ENCODE measurements around the gene MYRF.

MYRF gene

DNA sequence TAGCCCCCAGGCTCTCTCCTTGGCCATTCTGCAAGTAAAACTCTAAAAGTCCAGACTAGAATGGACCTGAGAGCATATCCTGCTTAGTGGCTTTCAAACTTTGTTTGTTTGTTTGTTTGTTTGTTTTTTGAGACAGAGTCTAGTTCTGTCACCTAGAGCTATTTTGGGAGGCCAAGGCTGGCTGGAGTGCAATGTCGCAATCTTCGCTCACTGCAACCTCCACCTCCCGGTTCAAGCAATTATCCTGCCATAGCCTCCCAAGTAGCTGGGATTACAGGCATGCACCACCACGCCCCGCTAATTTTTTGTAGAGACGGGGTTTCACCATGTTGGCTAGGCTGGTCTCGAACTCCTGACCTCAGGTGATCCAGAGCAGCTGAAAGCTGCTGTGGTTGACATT, 43.3 kb upstream of the MYRF start:
- no peak overlapping the region for H3K27ac ChIP-seq

DNA sequence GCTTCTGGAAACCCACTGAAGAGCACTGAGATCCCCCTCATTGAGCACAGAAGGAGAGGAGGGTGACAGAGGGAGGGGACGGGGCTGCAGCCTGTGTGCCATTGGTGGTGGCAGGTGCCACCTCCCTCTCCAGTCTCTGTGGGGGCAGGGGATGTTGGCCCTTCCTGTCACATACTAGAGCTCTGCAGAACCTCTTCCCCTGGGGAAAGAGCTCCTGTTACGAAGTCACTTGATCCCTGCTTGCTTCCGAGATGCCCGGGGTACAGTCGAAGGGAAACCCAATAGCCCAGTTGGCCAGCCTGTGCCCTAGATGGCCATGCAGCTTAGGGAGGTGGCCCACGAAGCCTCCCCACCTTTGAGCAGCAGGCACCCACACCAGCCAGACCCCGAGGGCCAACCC, 42.9 kb upstream of the MYRF start:
- H3K9me3 ChIP-seq: no peaks in the 10 kb centered on the region
- DNase-seq: no peak
- H3K36me3 ChIP-seq: no peaks in the 10 kb centered on the region
- no peak overlapping the region for H3K4me3 ChIP-seq
- peaks cover 0 to 6% of the 10 kb centered on the region in 2 donors for H3K27me3 ChIP-seq
- H3K27ac ChIP-seq: no peak overlapping the region
- intact Hi-C loops (cut with DNase I; ENCODE audit: low total_unique reads): no loop called here
- no peaks in the 10 kb centered on the region for H3K4me1 ChIP-seq
- TF ChIP-seq, protein P1, sequence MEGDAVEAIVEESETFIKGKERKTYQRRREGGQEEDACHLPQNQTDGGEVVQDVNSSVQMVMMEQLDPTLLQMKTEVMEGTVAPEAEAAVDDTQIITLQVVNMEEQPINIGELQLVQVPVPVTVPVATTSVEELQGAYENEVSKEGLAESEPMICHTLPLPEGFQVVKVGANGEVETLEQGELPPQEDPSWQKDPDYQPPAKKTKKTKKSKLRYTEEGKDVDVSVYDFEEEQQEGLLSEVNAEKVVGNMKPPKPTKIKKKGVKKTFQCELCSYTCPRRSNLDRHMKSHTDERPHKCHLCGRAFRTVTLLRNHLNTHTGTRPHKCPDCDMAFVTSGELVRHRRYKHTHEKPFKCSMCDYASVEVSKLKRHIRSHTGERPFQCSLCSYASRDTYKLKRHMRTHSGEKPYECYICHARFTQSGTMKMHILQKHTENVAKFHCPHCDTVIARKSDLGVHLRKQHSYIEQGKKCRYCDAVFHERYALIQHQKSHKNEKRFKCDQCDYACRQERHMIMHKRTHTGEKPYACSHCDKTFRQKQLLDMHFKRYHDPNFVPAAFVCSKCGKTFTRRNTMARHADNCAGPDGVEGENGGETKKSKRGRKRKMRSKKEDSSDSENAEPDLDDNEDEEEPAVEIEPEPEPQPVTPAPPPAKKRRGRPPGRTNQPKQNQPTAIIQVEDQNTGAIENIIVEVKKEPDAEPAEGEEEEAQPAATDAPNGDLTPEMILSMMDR (IDR thresholded peaks at IDR 0.05): no peak

More for the DNA sequence above, 43.3 kb upstream of the MYRF start:
- no peak for DNase-seq
- H3K27me3 ChIP-seq: peaks cover 0 to 6% of the 10 kb centered on the region in 2 donors
- no peaks in the 10 kb centered on the region for H3K9me3 ChIP-seq
- intact Hi-C loops (cut with DNase I; ENCODE audit: low total_unique reads): no loop called here
- TF ChIP-seq, protein P1 (IDR thresholded peaks at IDR 0.05): no peak
- H3K4me3 ChIP-seq: no peak overlapping the region
- no peaks in the 10 kb centered on the region for H3K36me3 ChIP-seq
- no peaks in the 10 kb centered on the region for H3K4me1 ChIP-seq

DNA sequence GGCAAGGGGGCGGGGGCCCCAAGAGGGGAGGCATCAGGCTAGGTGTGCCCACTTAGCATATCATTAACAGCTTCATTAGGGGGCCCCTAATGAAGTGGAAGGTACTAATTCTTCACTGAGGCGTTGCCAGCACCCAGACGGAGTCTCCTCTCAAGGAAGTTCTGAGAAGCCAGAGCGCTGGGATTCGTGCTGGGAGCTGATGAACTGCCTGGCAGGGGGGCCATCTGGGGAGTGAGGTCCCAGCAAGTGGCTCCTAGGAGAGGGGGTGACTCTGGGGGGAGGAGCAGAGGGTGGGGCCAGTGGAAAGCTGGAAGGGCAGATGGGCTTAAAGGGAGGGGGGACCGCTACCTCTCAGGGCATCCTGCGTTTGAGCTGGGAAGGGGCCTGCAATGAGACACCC, 42.4 kb upstream of the MYRF start:
- DNase-seq: no peak
- H3K4me1 ChIP-seq: no peaks in the 10 kb centered on the region
- H3K9me3 ChIP-seq: no peaks in the 10 kb centered on the region
- H3K27ac ChIP-seq: no peak overlapping the region
- TF ChIP-seq, protein P1 (IDR thresholded peaks at IDR 0.05): no peak
- no peaks in the 10 kb centered on the region for H3K36me3 ChIP-seq
- H3K27me3 ChIP-seq: peaks cover 0 to 6% of the 10 kb centered on the region in 2 donors
- no peak overlapping the region for H3K4me3 ChIP-seq
- intact Hi-C loops (cut with DNase I; ENCODE audit: low total_unique reads): no loop called here

DNA sequence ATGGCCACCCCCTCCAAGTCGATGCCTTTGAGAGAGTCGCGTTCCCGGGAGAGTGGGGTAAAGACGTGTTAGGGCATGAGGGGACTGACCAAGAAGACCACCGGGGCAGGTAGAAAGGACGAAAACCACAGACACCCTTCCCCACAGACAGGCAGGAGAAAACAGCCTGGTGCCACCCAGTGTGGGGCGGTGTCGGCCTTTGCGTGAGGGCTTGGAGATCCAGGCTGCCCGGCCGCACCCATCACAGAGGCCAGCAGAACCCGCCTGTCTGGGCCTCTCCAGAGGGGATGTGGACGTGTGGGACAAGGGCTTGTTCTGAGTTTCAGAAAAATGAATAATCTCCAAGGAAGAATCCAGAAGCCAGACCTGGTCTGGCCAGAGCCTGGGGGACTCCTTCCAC, 41.4 kb upstream of the MYRF start:
- intact Hi-C loops (cut with DNase I; ENCODE audit: low total_unique reads): no loop called here
- DNase-seq: no peak

DNA sequence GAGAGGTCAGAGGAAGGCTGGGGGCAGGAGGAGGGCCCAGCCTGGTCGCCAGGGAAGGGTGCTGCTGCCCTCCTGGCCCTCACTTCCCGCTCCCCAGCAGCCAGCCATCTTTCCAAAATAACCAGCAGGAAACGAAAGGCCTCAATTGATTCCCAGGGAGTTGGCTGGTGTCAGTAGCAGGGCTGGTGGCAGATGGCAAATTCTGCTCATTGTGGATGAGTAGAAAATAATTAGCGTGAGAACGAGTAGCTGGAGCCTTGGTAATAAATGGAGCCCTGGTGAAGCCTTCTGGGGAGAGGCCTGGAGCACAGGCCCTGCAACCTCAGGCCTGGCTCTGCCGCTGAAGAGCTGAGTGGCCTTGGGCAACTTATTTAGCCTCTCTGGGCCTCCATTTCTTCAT, 40.9 kb upstream of the MYRF start:
- intact Hi-C loops (cut with DNase I; ENCODE audit: low total_unique reads): no loop called here
- Histone ChIP-seq H3K27me3 (peaks cover 0 to 9% of the 10 kb centered on the region in 2 donors), H3K9me3 (no peaks in the 10 kb centered on the region), H3K36me3 (no peaks in the 10 kb centered on the region), H3K27ac (no peak overlapping the region), H3K4me3 (no peak overlapping the region), H3K4me1 (no peaks in the 10 kb centered on the region)
- no peak for DNase-seq
- TF ChIP-seq, protein P1 (IDR thresholded peaks at IDR 0.05): no peak

More for the DNA sequence above, 41.4 kb upstream of the MYRF start:
- no peaks in the 10 kb centered on the region for H3K4me1 ChIP-seq
- TF ChIP-seq, protein P1 (IDR thresholded peaks at IDR 0.05): no peak
- peaks cover 0 to 9% of the 10 kb centered on the region in 2 donors for H3K27me3 ChIP-seq
- no peaks in the 10 kb centered on the region for H3K36me3 ChIP-seq
- no peaks in the 10 kb centered on the region for H3K9me3 ChIP-seq
- H3K4me3 ChIP-seq: no peak overlapping the region
- H3K27ac ChIP-seq: no peak overlapping the region

DNA sequence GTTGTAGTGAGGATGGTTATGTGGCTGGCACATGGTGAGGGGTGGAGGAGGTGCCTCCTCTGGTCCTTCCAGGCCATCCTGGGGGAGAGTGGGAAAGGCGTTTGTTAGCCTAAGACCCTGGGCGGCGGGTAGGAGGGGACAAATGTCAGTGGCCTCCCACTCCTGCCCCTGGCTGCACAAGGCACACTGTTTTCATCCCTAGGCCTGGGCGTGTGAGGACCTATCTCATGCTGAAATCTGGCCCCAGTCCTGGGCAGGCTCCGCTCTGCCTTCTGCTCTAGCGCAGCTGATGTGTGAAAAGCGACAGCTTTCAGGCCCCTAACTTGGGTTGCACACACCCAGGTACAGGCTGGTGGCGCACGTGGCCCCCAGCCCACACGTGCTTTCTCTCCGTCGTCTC, 40.1 kb upstream of the MYRF start:
- Histone ChIP-seq H3K36me3 (no peaks in the 10 kb centered on the region), H3K27ac (no peak overlapping the region), H3K27me3 (peaks cover 0 to 11% of the 10 kb centered on the region in 2 donors), H3K4me3 (no peak overlapping the region), H3K9me3 (no peaks in the 10 kb centered on the region), H3K4me1 (peaks cover 0 to 4% (median 0%) of the 10 kb centered on the region in 4 donors)
- no peak for DNase-seq
- TF ChIP-seq, protein P1 (IDR thresholded peaks at IDR 0.05): no peak
- intact Hi-C loops (cut with DNase I; ENCODE audit: low total_unique reads): no loop called here

Measured in tibial artery (tissue), 4 donors.